GM23248 (cell line): Measurements from ENCODE around the gene FRY. TPM values are rescaled to one million over a fixed set of nuclear protein-coding genes. Genes with fewer than 3 reads are reported as not detected.
A peak's percentile ranks its signal among the peaks of the same experiment; 100 is the strongest.

Experiments
- DNase-seq: peaks from one replicate; pipeline ENCODE4 v3.0.0-alpha.2; 2015
- H2AFZ ChIP-seq: fragments of 200-600 bp; sonication (generic); 2 replicates; pipeline ENCODE4 v1.6.1; 2016; ENCODE audit warnings: antibody characterized with exemption
- H3F3A ChIP-seq: fragments of 200-600 bp; sonication (generic); 2 replicates; pipeline ENCODE4 v1.6.1; 2016; ENCODE audit warnings: mild to moderate bottlenecking, antibody characterized with exemption, mixed run types; ENCODE audit not compliant: insufficient read depth
- H3K27ac ChIP-seq: fragments of 200-600 bp; sonication (generic); 2 replicates; pipeline ENCODE4 v1.5.1; 2016; ENCODE audit warnings: mild to moderate bottlenecking
- H3K27me3 ChIP-seq: fragments of 200-600 bp; sonication (generic); replicated peaks from 2 replicates; pipeline ENCODE4 v1.6.1; 2016; ENCODE audit warnings: mild to moderate bottlenecking; ENCODE audit not compliant: insufficient read depth
- H3K36me3 ChIP-seq: fragments of 200-600 bp; sonication (generic); 2 replicates; pipeline ENCODE4 v1.6.1; 2016; ENCODE audit warnings: low read depth, mild to moderate bottlenecking
- H3K4me1 ChIP-seq: fragments of 200-600 bp; sonication (generic); 2 replicates; pipeline ENCODE4 v1.6.1; 2016; ENCODE audit warnings: mild to moderate bottlenecking; ENCODE audit not compliant: insufficient read depth
- H3K4me2 ChIP-seq: fragments of 200-600 bp; sonication (generic); one replicate; pipeline ENCODE4 v1.6.1; 2016; ENCODE audit warnings: mild to moderate bottlenecking; ENCODE audit not compliant: unreplicated experiment
- H3K4me3 ChIP-seq: fragments of 200-600 bp; sonication (generic); 2 replicates; pipeline ENCODE4 v1.5.1; 2016; ENCODE audit warnings: mild to moderate bottlenecking
- H3K79me2 ChIP-seq: fragments of 200-600 bp; sonication (generic); 2 replicates; pipeline ENCODE4 v1.6.1; 2016; ENCODE audit warnings: mild to moderate bottlenecking; ENCODE audit not compliant: insufficient read depth
- H3K9ac ChIP-seq: fragments of 200-600 bp; sonication (generic); 2 replicates; pipeline ENCODE4 v1.6.1; 2016; ENCODE audit warnings: mild to moderate bottlenecking
- H3K9me2 ChIP-seq: fragments of 200-600 bp; sonication (generic); 2 replicates; pipeline ENCODE4 v1.6.1; 2016; ENCODE audit warnings: mixed run types, mild to moderate bottlenecking, moderate library complexity; ENCODE audit not compliant: insufficient read depth
- H3K9me3 ChIP-seq: fragments of 200-600 bp; sonication (generic); one replicate; pipeline ENCODE4 v1.6.1; 2017; ENCODE audit warnings: low read depth
- H4K20me1 ChIP-seq: fragments of 200-600 bp; sonication (generic); 2 replicates; pipeline ENCODE4 v1.6.0; 2016; ENCODE audit not compliant: insufficient read depth
- EZH2 ChIP-seq: fragments of 200-600 bp; sonication (generic); IDR thresholded peaks from 2 replicates; pipeline ENCODE4 v1.6.1; 2018; ENCODE audit warnings: antibody characterized with exemption, mild to moderate bottlenecking; ENCODE audit not compliant: insufficient read depth, poor library complexity, severe bottlenecking
- EZH2phosphoT487 ChIP-seq: fragments of 200-600 bp; sonication (generic); IDR thresholded peaks from 2 replicates; pipeline ENCODE4 v1.6.1; 2018; ENCODE audit warnings: antibody characterized with exemption, moderate library complexity, mild to moderate bottlenecking, low read depth; ENCODE audit not compliant: insufficient read depth
- WGBS, 2 experiments: methylation state at CpG; one replicate each; pipeline ENCODE4 v1.1.6; 2015 to 2017; ENCODE audit warnings: low lambda C conversion rate in 2 of 2, low coverage in 1 of 2; ENCODE audit errors: missing lambda C conversion rate in 2 of 2; 5-methylcytosine and 5-hydroxymethylcytosine counted together
- in situ Hi-C: fragments of 300-500 bp; cut with MboI; formaldehyde crosslinking; loops from 2 replicates; pipeline ENCODE4 v1.15.0; 2020
- polyA plus RNA-seq: library from polyadenylated mRNA; unstranded; fragments of >200 nt; fragmentation: Nextera tagmentation; extraction: Ambion mirVana; gene quantifications from 2 replicates; pipeline ENCODE4 v1.2.1, GENCODE V29; 2016
- total RNA-seq: library from RNA; depleted of rRNA; stranded (reverse); fragments of >200 nt; shearing (Covaris generic); gene quantifications from 2 replicates; pipeline ENCODE4 v1.2.3, GENCODE V29; 2014

Gene FRY
- total and polyA plus RNA-seq, 2 experiments from 2014 or later, result 2.2 to 4.3 TPM

DNA sequence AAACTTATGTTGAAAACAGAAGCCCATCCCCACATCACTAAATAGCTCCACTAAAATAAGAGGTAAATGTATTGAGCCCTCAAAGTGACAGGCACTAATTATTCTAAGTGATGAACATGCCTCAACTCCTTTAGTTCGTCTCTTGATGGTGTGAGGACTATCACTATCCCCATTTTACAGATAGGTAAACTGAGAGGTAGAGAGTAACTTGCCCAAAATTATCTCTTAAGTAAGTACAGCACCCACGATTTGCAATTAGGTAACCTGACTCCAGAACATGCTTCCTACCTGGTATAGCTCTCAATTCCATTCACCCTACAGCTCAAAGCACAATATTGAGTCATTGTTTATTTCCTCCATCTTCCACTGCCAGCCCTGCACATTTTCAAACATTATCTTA, 270.9 kb downstream of the FRY start:
- H3K4me3 ChIP-seq, result no peak overlapping the region
- H2AFZ ChIP-seq, result no peak overlapping the region
- no peak overlapping the region for H3K9ac ChIP-seq
- 33 to 55% methylated on average over 2 of the region's 2 CpGs for WGBS, 2 experiments
- in situ Hi-C loops, result loop anchor here (10.0 kb wide), 1 partner anchor 278 kb away; no protein-coding TSS in a partner anchor
- no peaks in the 10 kb centered on the region for H3K4me1 ChIP-seq
- H4K20me1 ChIP-seq, result no peaks in the 10 kb centered on the region
- H3F3A ChIP-seq, result no peaks in the 10 kb centered on the region
- no peak for TF ChIP-seq EZH2
- TF ChIP-seq EZH2phosphoT487, result no peak
- no peak overlapping the region for H3K4me2 ChIP-seq
- no peaks in the 10 kb centered on the region for H3K27me3 ChIP-seq
- no peaks in the 10 kb centered on the region for H3K9me3 ChIP-seq
- H3K9me2 ChIP-seq, result no peaks in the 10 kb centered on the region
- no peaks in the 10 kb centered on the region for H3K79me2 ChIP-seq
- H3K36me3 ChIP-seq, result no peaks in the 10 kb centered on the region
- DNase-seq, result no peak
- H3K27ac ChIP-seq, result no peak overlapping the region

DNA sequence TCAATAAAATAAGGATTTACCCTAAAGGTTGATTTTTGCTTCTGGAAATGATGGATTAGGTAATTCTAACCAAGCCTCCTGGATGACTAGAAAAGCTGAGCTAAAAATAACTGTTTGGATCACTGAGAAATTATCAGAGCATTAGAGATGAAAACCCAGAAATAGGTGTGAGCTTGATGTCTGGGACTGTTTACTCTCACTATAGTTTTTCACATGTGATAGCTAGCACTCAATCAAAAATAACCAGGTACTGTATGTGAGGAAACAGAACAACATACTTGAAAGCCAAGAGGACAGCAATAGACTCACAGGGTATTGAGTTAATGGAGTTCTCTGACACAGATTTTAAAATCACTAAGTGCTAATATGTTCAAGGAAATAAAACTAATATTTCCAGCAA, 274.1 kb downstream of the FRY start:
- no peaks in the 10 kb centered on the region for H3K9me3 ChIP-seq
- H2AFZ ChIP-seq, result no peak overlapping the region
- no peak overlapping the region for H3K4me3 ChIP-seq
- no peaks in the 10 kb centered on the region for H3F3A ChIP-seq
- no peaks in the 10 kb centered on the region for H3K27me3 ChIP-seq
- H3K4me2 ChIP-seq, result no peak overlapping the region
- no peaks in the 10 kb centered on the region for H3K9me2 ChIP-seq
- peaks cover 5% of the 10 kb centered on the region; the same call in 1 of the 2 replicates for H3K4me1 ChIP-seq
- in situ Hi-C loops, result loop anchor here (10.0 kb wide), 1 partner anchor 281 kb away; no protein-coding TSS in a partner anchor
- H3K36me3 ChIP-seq, result no peaks in the 10 kb centered on the region
- TF ChIP-seq EZH2, result no peak
- TF ChIP-seq EZH2phosphoT487, result no peak
- no peak overlapping the region for H3K27ac ChIP-seq
- no peak overlapping the region for H3K9ac ChIP-seq
- no peak for DNase-seq
- no peaks in the 10 kb centered on the region for H3K79me2 ChIP-seq
- H4K20me1 ChIP-seq, result no peaks in the 10 kb centered on the region

DNA sequence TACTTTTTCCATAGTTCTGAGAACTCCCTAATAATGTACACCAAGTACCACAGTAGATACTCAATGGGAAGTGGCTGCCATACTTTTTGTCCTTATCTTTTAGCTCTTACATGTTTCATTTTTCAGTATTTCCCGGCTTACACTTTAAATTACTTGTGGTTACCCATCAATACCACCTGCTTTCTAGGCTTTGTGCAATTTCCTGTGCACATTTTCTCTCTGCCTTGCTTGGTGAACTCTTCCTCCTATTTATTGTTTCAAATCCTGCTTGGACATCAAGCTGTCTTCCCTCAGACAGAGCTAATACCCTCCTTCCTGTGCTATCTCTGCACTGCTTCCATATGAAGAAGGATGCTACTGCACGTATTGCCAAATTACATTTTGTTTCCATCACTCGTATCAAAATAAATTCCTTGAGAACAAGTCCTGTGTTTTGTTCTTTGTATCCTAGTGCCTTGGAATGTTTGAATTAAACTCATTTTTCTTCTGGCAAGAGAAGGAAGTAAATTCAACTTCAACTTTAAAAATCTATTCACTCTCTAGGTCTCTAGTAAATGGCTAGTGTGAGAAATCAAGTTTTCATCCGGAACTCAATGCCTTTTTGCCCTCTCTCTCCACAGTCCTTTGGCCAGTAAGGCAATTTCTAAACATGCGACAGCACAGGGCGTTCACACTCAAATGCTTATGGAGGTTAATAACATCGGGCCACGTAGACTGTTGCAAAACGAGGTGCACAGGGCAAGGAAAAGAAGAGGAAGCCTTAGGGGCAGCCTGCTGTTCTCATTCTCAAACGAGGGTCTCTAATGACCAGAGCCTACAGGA, 277.9 kb downstream of the FRY start:
- H3K9ac ChIP-seq, result peak overlapping the region; percentile 66
- peak overlapping the region; percentile 49 for H3K4me3 ChIP-seq
- H4K20me1 ChIP-seq, result no peaks in the 10 kb centered on the region
- peak overlapping the region; percentile 17; the same call in 1 of the 2 replicates for H3K27ac ChIP-seq
- H3K9me2 ChIP-seq, result no peaks in the 10 kb centered on the region
- no peaks in the 10 kb centered on the region for H3K27me3 ChIP-seq
- no peaks in the 10 kb centered on the region for H3K79me2 ChIP-seq
- H3K4me2 ChIP-seq, result peak overlapping the region; percentile 75
- peaks cover 5% of the 10 kb centered on the region; the same call in 1 of the 2 replicates for H3K4me1 ChIP-seq
- peak; percentile 57 for DNase-seq
- H2AFZ ChIP-seq, result peak overlapping the region; percentile 88
- WGBS, 2 experiments, result 31 to 38% methylated on average over 10 of the region's 10 CpGs
- H3F3A ChIP-seq, result no peaks in the 10 kb centered on the region
- in situ Hi-C loops, result loop anchor here (10.0 kb wide), 1 partner anchor 285 kb away; no protein-coding TSS in a partner anchor
- TF ChIP-seq EZH2phosphoT487 (no peak), EZH2 (no peak)
- no peaks in the 10 kb centered on the region for H3K36me3 ChIP-seq
- no peaks in the 10 kb centered on the region for H3K9me3 ChIP-seq

DNA sequence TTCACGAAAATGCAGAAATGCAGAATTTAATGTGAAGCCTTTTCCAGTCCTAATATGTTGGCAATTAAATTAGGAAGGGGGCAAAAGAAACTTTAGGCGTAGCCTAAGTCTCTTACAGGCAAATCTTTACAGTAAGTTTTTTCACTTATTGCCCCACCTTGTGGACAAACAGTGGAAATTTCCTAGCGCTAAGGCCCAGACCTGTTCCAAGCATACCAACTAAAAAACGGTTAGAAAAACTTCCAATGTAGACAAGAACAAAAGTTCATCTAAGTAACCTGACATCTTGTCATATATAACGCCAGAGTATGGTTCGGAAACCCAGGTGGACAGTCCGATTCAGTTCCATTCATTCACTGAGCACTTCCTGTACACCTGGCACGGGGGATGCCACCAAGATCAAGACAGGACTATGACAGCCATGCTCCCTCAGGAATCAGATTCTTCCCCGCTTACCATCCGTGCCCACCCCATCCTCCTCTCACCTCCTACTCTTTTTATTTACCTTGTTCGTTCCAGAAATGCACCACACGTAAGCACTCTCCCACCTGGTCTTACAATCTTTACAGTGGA, 278.6 kb downstream of the FRY start:
- H3K36me3 ChIP-seq, result no peaks in the 10 kb centered on the region
- H3K27me3 ChIP-seq, result no peaks in the 10 kb centered on the region
- no peak for TF ChIP-seq EZH2phosphoT487
- no peak for TF ChIP-seq EZH2
- no peaks in the 10 kb centered on the region for H3K9me3 ChIP-seq
- H3K9me2 ChIP-seq, result no peaks in the 10 kb centered on the region
- peak overlapping the region; percentile 66 for H3K9ac ChIP-seq
- no peaks in the 10 kb centered on the region for H4K20me1 ChIP-seq
- WGBS, 2 experiments, result 20 to 21% methylated on average over 11 to 12 of the region's 12 CpGs
- no peaks in the 10 kb centered on the region for H3F3A ChIP-seq
- H3K4me2 ChIP-seq, result peak overlapping the region; percentile 75
- peak; percentile 73 for DNase-seq
- peak overlapping the region; percentile 88 for H2AFZ ChIP-seq
- in situ Hi-C loops, result no loop called here
- peaks cover 5% of the 10 kb centered on the region; the same call in 1 of the 2 replicates for H3K4me1 ChIP-seq
- peak overlapping the region; percentile 49 for H3K4me3 ChIP-seq
- H3K79me2 ChIP-seq, result no peaks in the 10 kb centered on the region
- H3K27ac ChIP-seq, result no peak overlapping the region
